T1000 (cell line): Measurements from ENCODE around the gene PTPN14.

ENCODE experiments used
- DNase-seq: peaks from one replicate; lab custom pipeline; 2025; ENCODE audit warnings: mixed read lengths; lab: John Stamatoyannopoulos, UW

Gene PTPN14

DNA sequence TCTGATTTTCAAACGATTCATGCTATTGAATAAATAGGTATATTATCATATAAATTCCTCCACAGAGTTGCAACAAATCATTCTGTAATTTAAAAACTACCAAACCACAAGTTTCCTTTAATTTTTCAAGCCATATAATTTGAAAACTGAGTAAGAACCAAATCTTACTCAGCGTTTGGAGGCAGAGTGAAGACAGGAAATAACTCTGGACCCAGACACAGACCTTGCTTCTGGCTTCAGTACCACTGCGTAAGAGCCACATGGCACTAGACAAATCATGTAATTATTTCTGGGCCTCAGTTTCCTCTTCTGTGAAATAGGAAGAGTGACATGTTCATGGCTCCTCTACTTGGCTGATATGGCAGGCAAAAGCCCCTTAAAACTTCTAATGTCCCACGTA lies 188.0 kb downstream of the PTPN14 start:
- no peak for DNase-seq

DNA sequence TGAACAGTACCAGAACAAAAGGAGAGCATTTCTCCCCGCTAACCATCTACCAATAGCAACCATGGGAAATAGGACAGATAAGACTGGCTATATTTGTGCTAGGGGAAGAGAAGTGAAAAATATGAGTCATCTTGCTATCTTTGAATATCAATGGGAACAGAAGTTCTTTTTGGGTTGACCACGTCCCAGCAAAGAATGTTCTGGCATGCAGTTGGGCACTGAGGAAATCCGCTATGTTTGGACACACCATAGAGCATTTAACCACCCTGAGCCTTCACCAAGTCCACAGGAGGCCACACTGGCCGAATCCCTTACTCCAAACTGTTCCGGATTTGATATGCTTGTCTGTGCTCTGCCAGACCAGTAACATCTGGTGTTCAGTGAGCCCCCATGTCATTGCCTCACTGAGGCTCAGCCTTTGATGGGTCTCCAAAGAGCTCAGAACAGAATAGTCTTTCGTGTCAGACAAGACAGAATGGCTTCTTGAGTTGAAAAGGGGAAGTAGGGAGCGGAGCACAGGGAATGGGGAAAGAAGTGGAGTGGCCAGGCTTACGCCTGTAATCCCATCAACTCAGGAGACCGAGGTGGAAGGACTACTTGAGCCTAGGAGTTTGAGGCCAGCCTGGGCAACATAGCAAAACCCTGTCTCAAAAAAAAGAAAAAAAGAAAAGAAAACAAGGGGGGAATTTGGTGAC lies 189.1 kb downstream of the PTPN14 start:
- DNase-seq, result no peak

DNA sequence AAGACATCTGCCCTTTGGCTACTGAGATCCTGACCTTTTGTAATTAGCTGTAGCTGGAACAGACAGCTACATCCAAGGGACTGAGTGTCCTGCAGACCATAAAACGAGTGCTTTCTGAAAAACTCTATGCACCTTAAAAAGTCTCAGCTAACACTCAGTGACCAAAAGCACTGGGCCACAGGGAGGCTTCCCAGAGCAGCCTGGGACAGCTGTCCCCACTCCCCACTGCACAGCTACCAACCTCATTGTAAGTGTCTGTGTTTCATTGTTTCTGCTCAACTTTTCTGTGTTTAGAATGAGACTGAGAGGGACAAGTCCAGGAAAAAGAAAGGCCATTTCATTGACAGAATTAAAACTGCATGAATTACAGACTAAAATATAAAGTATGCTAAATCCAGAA lies 189.8 kb downstream of the PTPN14 start:
- DNase-seq, result no peak

DNA sequence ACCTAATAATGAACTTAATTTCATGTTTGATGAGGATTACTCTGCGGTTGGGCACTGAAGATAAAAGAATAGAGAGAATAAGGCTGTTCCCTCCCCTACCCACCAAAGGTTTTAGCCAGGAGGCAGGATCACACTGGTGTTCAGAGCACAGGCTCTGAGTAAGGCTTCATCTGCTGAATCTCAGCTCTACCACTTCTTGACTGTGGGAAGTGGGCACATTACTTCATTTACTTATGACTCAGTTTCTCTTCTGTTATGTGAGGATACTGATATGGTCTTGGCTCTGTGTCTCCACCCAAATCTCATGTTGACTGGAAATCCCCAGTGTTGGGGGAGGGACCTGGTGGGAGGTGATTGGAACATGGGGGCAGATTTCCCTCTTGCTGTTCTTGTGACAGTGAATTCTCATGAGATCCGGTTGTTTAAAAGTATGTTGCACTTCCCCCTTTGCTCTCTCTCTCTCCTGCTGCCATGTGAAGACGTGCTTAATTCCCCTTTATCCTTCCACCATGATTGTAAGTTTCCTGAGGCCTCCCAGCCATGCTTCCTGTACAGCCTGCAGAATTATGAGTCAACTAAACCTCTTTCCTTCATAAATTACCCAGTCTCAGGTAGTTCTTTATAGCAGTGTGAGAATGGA lies 190.8 kb downstream of the PTPN14 start:
- no peak for DNase-seq

- no peak for DNase-seq
These were observed 191.3 kb downstream of the PTPN14 start for GRCh38 chr1:214360116-214360515.

GRCh38 chr1:214354440-214355148 lies 196.8 kb downstream of the PTPN14 start:
- no peak for DNase-seq

DNA sequence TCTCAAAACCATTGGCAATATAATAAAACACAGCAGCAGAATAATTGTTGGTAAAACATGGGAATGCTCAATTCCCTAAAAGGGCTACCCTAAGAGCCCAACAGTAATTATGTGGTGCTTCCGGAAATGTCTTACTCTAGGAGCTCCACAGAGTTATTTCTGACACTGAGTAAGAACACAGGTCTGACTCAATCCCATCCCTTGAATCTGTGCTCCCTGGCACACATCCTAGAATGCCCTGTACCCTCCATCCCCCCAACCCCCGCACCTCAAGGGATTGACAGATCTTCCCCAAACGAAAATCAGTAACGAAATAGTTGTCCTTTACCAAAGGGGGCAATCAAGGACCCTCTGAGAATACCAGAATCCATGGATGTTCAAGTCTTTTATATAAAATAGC lies 198.6 kb downstream of the PTPN14 start:
- no peak for DNase-seq

- no peak for DNase-seq
These were observed 199.7 kb downstream of the PTPN14 start for GRCh38 chr1:214351551-214352277.

GRCh38 chr1:214349781-214350180 lies 201.6 kb downstream of the PTPN14 start:
- DNase-seq, result no peak

DNA sequence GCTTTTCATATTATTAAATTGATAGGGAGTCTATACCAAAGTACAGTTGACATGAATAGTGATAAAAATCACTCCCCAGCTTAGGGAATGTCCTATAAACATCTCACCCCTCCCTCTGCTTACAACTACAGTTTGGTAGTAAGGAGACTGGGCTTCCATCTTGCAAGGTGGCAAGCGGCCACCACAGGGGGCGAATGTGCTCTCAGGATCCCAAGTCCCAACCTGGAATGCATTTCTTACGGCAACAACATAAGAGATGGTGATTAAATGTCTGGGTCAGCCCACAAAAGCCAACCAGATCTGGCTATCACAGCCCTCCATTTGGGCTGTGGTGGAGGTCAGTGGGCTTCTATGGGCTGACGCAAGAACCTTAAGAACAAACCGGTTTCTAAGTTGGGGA lies 202.4 kb downstream of the PTPN14 start:
- DNase-seq, result no peak

DNA sequence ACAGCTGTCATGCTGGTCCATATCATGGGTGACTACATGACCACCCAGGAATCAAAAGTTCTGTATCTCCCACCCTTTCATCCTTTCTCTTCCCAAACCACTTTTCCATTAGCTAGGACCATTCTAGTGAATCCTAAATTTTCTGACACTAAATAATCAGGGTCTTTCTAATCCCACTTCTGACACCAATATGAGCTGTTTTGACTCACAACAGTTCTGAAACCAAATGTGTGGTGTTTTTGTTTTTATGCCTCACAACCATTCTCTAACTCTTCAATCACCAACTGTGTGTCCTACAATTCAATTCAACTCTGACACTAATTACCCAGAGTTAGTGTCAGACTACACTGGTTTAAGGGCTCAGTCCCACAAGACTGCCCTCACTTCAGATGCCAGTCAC lies 206.5 kb downstream of the PTPN14 start:
- no peak for DNase-seq

DNA sequence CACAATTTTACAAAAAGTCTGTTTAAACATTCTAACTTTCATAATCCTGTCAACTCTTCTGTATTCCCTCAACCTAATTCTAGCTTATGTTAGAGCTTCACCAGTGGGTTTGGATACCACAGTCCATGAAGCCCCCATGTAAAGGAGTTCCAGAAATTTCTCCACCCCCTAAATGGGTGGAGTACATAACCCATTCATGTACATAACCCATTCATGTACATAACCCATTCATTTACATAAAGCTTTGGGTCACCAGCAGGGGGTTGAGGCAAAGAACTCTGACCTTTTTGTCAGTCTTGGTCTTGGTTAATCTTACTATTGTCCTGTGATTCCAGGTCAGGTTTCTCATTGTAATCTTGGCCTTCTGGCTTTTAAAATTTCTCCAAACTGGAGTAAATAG lies 208.9 kb downstream of the PTPN14 start:
- DNase-seq, result no peak

- no peak for DNase-seq
These were observed 209.5 kb downstream of the PTPN14 start for GRCh38 chr1:214341932-214342331.

GRCh38 chr1:214341459-214341858 lies 209.9 kb downstream of the PTPN14 start:
- no peak for DNase-seq

- no peak for DNase-seq
These were observed 213.2 kb downstream of the PTPN14 start for GRCh38 chr1:214338212-214338611.

GRCh38 chr1:214337511-214337910 lies 213.9 kb downstream of the PTPN14 start:
- DNase-seq, result no peak

- DNase-seq, result no peak
These were observed 214.4 kb downstream of the PTPN14 start for GRCh38 chr1:214337015-214337414.

GRCh38 chr1:214335567-214335966 lies 215.8 kb downstream of the PTPN14 start:
- no peak for DNase-seq

DNA sequence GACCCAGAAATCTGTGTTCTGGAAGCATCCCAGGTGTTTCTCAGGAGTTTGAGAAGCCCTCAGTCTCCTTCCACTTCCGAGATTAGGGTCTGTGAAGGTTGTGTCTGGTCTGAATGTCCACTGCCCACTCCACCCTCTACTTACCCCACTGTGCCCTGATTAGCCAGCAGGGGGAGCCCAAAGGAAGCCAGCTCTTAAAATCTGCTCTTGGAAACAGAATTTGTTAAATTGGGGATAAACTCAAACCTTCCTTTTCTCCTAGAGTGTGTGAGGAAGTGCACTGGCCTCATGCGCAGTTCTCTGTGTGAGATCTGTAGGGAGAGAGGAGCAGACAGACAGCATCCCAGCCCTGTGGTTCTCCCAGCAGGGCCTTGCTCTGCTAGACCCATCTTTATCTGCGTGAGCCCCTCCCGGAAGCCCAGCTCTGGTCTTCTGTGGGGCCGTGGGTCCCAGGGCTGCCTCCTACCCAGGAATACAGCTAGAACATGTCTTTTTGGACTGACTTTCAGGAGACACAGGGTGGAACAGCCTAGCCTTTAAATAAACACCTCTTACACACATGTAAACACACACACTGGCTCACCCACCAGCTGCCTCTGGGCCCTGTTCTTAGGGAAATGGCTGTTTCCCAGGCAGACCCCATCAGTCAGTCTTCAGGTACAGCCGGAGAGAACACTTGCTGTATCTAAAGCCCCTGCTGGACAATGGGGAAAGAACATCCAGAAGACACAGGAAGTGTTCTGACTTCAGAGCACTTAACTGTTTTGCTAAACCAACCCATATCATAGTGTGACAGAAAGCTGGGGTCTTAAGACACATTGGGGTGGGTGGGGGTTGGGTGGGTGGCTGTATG lies 218.2 kb downstream of the PTPN14 start:
- peak; percentile 33 for DNase-seq

DNA sequence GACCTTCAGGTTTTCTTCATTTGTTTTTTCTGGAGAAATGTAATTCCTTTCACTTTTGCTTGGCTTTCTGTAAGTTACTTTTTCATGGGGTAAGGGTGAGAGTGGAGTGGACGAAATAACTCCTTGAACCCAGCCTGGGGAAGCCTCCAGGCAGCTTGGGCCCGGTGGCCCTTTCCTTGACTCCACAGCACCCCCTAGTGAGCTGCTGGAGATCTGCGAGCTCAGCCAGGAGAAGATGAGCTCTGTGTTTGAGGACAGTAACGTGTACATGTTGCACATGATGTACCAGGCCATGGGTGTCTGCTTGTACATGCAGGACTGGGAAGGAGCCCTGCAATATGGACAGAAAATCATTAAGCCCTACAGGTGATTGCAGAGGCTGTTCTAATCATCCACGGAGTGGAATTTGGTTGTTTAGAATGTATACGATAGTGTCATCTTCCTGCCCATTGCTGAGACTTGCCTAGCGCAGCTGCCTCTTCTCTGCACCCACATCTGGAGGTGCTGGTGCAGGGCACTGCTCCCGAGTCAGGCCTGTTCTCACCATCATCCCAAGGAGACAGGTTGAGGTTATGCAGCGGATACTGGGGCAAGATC lies 219.5 kb downstream of the PTPN14 start:
- peak; percentile 26 for DNase-seq

- DNase-seq, result no peak
These were observed 220.2 kb downstream of the PTPN14 start for GRCh38 chr1:214331180-214331579.
